HL-60/S4 treated with phorbol 12-myristate 13-acetate at 8.2 ng/mL for 4 days and 3 days (cell line): Measurements from ENCODE around the gene ZP3.
"Not testable (repeated sequence)": the region's sequence is repeated elsewhere in the genome, so short reads cannot be mapped to it uniquely, and the experiment has no call there.

Source experiments
- in situ Hi-C: fragments of 300-500 bp; cut with MboI; formaldehyde crosslinking; loops from 2 replicates; pipeline ENCODE4 v1.15.0; 2022; ENCODE audit warnings: low sequenced_read_pairs

Gene ZP3

DNA sequence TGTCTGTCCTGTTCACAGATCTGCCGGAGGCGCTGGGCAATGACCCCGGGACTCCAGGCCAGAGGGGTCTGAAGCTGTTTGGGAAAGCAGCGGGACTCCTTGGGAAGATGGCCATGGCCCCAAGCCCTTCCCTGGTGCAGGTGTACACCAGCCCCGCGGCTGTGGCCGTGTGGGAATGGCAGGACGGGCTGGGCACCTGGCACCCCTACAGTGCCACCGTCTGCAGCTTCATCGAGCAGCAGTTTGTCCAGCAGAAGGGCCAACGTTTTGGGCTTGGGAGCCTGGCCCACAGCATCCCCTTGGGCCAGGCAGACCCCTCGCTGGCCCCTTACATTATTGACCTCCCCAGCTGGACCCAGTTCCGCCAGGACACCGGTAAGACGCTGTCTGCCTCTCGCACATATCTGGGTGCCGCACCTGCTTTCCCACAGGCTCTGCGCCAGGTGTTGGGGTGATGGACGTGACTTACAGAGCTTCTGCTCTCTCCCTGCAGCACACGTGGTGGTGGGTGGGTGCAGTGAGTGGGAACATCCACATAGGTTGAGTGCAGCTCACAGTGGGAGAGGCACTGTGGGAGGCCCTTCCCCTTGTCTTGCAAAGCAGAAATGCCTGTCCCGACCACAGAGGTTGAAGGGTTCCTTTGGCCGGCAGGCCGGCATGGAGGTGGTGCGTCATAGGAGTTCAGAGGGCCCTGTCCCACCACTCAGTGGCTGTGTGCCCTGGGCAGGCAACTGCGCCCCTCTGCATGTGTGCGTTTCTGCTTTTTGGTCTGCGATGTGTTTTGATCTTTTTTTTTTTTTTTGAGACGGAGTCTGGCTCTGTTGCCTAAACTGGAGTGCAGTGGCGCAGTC is 55.9 kb downstream of the ZP3 start:
- in situ Hi-C loops: not testable (repeated sequence)

DNA sequence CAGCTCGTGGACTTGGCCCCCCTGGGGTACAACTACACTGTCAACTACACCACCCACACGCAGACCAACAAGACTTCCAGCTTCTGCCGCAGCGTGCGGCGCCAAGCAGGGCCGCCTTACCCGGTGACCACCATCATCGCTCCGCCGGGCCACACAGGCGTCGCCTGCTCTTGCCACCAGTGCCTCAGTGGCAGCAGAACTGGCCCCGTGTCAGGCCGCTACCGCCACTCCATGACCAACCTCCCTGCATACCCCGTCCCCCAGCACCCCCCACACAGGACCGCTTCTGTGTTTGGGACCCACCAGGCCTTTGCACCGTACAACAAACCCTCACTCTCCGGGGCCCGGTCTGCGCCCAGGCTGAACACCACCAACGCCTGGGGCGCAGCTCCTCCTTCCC is 57.9 kb downstream of the ZP3 start:
- in situ Hi-C loops: not testable (repeated sequence)

DNA sequence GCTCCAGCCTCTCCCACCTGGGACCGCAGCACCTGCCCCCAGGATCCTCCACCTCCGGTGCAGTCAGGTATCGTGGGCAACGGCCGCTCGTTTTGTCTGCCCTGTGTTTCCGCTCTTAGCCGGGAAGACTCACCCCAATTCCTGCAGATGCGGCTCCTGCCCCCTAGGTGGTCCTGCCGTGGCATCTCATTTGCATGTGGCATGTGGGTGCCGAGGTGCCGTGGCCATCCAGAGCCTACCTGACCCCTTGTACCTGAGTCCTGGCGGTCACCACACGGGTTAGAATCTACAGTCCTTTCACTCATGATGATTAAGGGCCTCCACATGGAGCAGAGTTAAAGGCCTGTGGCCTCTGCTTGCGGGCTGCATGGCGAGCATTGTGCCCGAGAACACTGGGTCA is 58.3 kb downstream of the ZP3 start:
- in situ Hi-C loops: not testable (repeated sequence)

DNA sequence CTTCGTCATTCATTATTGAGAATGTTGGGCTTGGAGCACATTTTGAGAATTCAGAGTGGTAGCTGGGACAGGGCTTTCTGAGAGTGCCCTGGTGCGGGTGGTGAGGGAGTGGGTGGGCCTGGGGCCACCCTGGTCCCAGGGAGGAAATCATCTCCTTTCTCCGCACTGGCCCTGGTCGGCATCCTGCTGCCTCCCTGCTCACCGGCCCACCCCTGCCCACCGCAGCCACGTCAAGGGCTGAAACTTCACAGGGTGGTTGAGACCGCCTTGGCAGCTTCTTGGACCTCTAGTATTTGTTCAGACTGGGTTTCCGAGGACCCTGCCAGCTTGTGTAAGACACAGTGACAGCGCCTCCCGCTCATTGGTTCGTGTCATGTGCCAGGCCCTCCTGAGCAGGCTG is 59.7 kb downstream of the ZP3 start:
- in situ Hi-C loops: not testable (repeated sequence)

DNA sequence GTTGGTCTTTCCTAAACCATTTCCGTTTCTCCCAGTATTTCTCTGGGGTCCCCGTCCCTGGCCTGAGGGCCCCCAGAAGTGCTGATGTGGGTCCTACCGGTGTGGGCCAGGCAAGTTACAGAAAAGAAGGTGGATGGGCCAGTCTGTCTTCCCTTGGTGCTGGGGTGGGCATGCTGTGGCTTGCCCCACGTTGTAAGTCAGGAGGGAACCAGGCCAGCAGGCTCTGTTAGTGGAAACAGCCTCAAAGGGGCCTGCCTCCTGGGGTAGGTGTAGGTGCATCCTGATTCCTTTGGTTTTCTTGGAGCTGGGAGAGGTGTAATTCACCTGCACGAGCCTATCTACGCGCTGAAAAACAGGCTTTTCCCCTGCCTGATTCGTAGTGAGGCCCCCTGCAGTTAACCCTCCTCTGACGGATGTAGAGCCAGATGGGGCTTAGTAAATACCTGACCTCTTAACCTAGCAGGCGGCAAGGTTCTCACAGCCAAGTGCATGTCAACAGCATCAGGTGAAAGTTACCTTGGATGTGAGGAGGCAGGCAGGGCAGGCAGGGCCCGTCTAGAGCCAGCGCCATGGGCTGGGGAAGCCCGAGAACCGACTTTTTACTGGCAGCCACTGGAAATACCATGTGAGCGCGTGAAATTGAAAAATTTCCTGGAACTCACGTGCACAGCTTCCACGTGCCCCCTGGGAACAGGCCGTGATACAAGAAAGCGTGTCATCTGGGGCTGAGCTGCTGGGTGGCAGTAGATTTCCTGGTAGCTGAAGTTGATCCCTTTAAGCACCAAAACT is 61.3 kb downstream of the ZP3 start:
- in situ Hi-C loops: not testable (repeated sequence)

DNA sequence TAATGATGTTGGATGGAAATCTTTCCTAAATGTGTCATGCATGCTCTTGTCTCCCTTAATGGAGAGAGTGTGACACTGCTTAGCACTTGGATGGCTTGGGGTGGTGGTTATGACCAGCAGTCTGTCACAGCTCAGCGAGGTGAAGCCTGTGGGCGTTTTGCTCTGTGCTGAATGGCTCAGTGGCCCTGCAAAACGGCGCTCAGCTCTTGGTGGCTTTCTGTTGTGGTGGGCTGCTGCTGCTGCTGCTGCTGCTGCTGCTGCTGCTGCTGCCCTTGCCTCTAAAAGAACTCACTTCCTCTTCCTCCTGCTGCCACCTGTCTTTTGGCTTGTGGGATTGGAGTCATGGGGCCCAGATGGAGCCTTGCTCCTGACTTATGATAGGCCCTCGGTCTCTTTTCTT is 61.9 kb downstream of the ZP3 start:
- in situ Hi-C loops: not testable (repeated sequence)

DNA sequence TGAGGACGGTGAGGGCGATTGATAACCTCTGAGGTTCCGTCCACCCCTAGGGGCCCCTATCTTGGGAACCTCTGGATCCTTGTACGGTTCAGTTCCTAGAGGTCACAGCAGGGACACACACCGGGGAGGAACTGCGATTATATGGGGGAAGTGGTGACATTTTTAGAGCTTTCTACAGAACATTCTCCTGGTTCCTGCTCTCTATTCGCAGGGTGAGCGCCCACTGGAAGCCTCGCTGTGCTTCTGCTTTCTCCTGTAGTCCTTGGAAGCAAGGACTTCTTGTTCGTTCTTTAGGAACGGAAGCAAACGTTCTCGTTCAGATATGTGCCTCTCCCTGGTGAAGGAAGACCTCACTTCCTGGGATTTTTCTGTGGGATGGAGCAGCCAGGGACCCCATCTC is 63.2 kb downstream of the ZP3 start:
- in situ Hi-C loops: not testable (repeated sequence)
